ENCODE measurements around the gene CHML. TPM values are rescaled to one million over a fixed set of nuclear protein-coding genes. Genes with fewer than 3 reads are reported as not detected.

Gene CHML
- total and polyA plus RNA-seq, 2 of the 8 experiments (the other 6 are each of a cell fraction or from before 2014, with no cell fraction given): 11.5 to 82.4 TPM

- H3K36me3 ChIP-seq (ENCODE audit: control insufficient read depth in 2 of 4, insufficient read depth in 4 of 4, low read length in 3 of 4): no peaks in the 10 kb centered on the region
- no peak overlapping the region for H3K23ac ChIP-seq (ENCODE audit: insufficient read length)
- no peak overlapping the region for H3K27ac ChIP-seq (ENCODE audit: low read depth, low read length)
- no peaks in the 10 kb centered on the region for H3K9me3 ChIP-seq (ENCODE audit: insufficient read depth in 2 of 2, low read depth in 1 of 2, low read length in 1 of 2)
- no peak overlapping the region for H2BK12ac ChIP-seq (ENCODE audit: low read depth, low read length)
- H4K91ac ChIP-seq (replicated peaks; ENCODE audit: insufficient read length, low read length): no peak overlapping the region
- H2BK15ac ChIP-seq (ENCODE audit: low read length): no peak overlapping the region
- H3K79me1 ChIP-seq (ENCODE audit: low read depth, low read length): no peaks in the 10 kb centered on the region
- no peak overlapping the region for H4K8ac ChIP-seq (ENCODE audit: extremely low read depth, insufficient read depth, low read length)
- H3K4me2 ChIP-seq (ENCODE audit: insufficient read depth in 1 of 2, low read depth in 2 of 2, low read length in 2 of 2): no peak overlapping the region
- no peak overlapping the region for H2BK20ac ChIP-seq (ENCODE audit: low read length)
- peaks cover 1% of the 10 kb centered on the region; the same call in 1 of the 2 replicates for H3K23me2 ChIP-seq (ENCODE audit: low read depth, low read length)
- FAIRE-seq (no peak), DNase-seq (ENCODE audit: low read depth in 1 of 2, low spot score in 2 of 2) (no peak)
- no peaks in the 10 kb centered on the region for H3K27me3 ChIP-seq (replicated peaks in 1 of 4; ENCODE audit: control insufficient read depth in 3 of 4, extremely low read depth in 1 of 4, insufficient read depth in 3 of 4, low read length in 3 of 4)
- H2AFZ ChIP-seq (ENCODE audit: low read length): no peak overlapping the region
- WGBS, 2 experiments (ENCODE audit: extremely low coverage in 1 of 2, insufficient coverage in 1 of 2, insufficient read length in 1 of 2, insufficient replicate concordance in 2 of 2, low coverage in 1 of 2, low lambda C conversion rate in 2 of 2, missing lambda C conversion rate in 1 of 2): 87% methylated on average over 1 of the region's 1 CpG; no CpG with 5 or more reads in 1 of the 2 experiments
- no peaks in the 10 kb centered on the region for H4K20me1 ChIP-seq (replicated peaks in 1 of 2; ENCODE audit: control insufficient read depth in 1 of 2, insufficient read depth in 2 of 2, low read length in 2 of 2)
- H3K4me1 ChIP-seq (replicated peaks in 1 of 4; ENCODE audit: control insufficient read depth in 3 of 4, insufficient read depth in 4 of 4, low read length in 3 of 4): no peaks in the 10 kb centered on the region
- H3K9ac ChIP-seq (replicated peaks in 1 of 4; ENCODE audit: extremely low read depth in 1 of 4, low read depth in 3 of 4, low read length in 3 of 4): no peak overlapping the region
- H3K14ac ChIP-seq (ENCODE audit: insufficient read length): no peak overlapping the region
- CTCF ChIA-PET (ENCODE audit: partially characterized antibody): interaction anchor here (0.9 to 1.5 kb wide), 3 partner anchors 28 to 50 kb away, joined by 4 to 5 read pairs (median 5); no protein-coding TSS in a partner anchor
- no peak overlapping the region for H2AK5ac ChIP-seq (ENCODE audit: low read depth, low read length)
- H2BK5ac ChIP-seq (ENCODE audit: low read depth, low read length): no peak overlapping the region
- no peak overlapping the region for H2BK120ac ChIP-seq (replicated peaks; ENCODE audit: low read depth, low read length)
- no peaks in the 10 kb centered on the region for H3K79me2 ChIP-seq (ENCODE audit: control insufficient read depth in 1 of 2, insufficient read depth in 2 of 2, low read length in 2 of 2)
- no peak overlapping the region for H3K4ac ChIP-seq (replicated peaks; ENCODE audit: insufficient read length, low read depth, low read length)
- no peak overlapping the region for H3K18ac ChIP-seq (ENCODE audit: extremely low read depth, low read length)
- H3K4me3 ChIP-seq (ENCODE audit: extremely low read depth in 1 of 4, insufficient read depth in 2 of 4, low read depth in 3 of 4, low read length in 4 of 4): no peak overlapping the region
- no peak overlapping the region for H4K5ac ChIP-seq (ENCODE audit: insufficient read length, low read depth, low read length)
- POLR2A ChIA-PET (ENCODE audit: partially characterized antibody): no interaction called here
- H3K56ac ChIP-seq (replicated peaks; ENCODE audit: insufficient read length, low read depth, low read length): no peak overlapping the region
- TF ChIP-seq USF2 (IDR thresholded peaks at IDR 0.05; ENCODE audit: low read length) (no peak), HDAC6 (IDR thresholded peaks at IDR 0.05; ENCODE audit: low read depth, low read length) (no peak), SUZ12 (IDR thresholded peaks at IDR 0.05; ENCODE audit: low read length) (no peak), PHF8 (conservative IDR thresholded peaks at IDR 0.05; ENCODE audit: low read depth, low read length) (no peak), MAFK (IDR thresholded peaks at IDR 0.05; ENCODE audit: low read depth, low read length) (no peak), KDM1A (IDR thresholded peaks at IDR 0.05; ENCODE audit: borderline replicate concordance, low read length) (no peak), YY1 (IDR thresholded peaks at IDR 0.05; ENCODE audit: low read depth, low read length) (no peak), HDAC2 (IDR thresholded peaks at IDR 0.05; ENCODE audit: borderline replicate concordance in 1 of 2, low read depth in 2 of 2, low read length in 2 of 2) (no peak), RXRA (IDR thresholded peaks at IDR 0.05; ENCODE audit: insufficient read depth, low read depth, low read length) (no peak), ZNF274 (IDR thresholded peaks at IDR 0.05; ENCODE audit: borderline replicate concordance, extremely low read depth, low read length) (no peak), RBBP5 (IDR thresholded peaks at IDR 0.05; ENCODE audit: borderline replicate concordance, low read depth, low read length) (no peak), RNF2 (IDR thresholded peaks at IDR 0.05; ENCODE audit: borderline replicate concordance, low read depth, low read length, missing control alignments, poor library complexity, severe bottlenecking) (no peak), BCL11A (IDR thresholded peaks at IDR 0.05; ENCODE audit: low read depth in 2 of 2, low read length in 2 of 2) (no peak)
Observed at GRCh38 chr1:241654641-241655040, 14.5 kb upstream of the CHML start.

Measured in H1 (cell line).